Activated naive CD4-positive, alpha-beta T cell treated with anti-CD3 and anti-CD28 coated beads, Interleukin-2, amount 50 U/mL, for 24 hours (primary cell): ENCODE data around the gene GRAP2.
A peak's percentile ranks its signal among the peaks of the same experiment; 100 is the strongest.

Experiments
- H3K27ac Mint-ChIP-seq: one replicate; pipeline ENCODE4 v1.8.0; 2021; ENCODE audit warnings: mild to moderate bottlenecking, mixed read lengths
- H3K27me3 Mint-ChIP-seq: one replicate; pipeline ENCODE4 v1.8.0; 2021; ENCODE audit warnings: mixed read lengths
- H3K36me3 Mint-ChIP-seq: one replicate; pipeline ENCODE4 v1.8.0; 2021; ENCODE audit warnings: mixed read lengths
- H3K4me1 Mint-ChIP-seq: one replicate; pipeline ENCODE4 v1.8.0; 2021; ENCODE audit warnings: mixed read lengths
- H3K4me3 Mint-ChIP-seq: one replicate; pipeline ENCODE4 v1.8.0; 2021; ENCODE audit warnings: mild to moderate bottlenecking, mixed read lengths
- H3K9me3 Mint-ChIP-seq: one replicate; pipeline ENCODE4 v1.8.0; 2021; ENCODE audit warnings: mixed read lengths

Gene GRAP2

DNA sequence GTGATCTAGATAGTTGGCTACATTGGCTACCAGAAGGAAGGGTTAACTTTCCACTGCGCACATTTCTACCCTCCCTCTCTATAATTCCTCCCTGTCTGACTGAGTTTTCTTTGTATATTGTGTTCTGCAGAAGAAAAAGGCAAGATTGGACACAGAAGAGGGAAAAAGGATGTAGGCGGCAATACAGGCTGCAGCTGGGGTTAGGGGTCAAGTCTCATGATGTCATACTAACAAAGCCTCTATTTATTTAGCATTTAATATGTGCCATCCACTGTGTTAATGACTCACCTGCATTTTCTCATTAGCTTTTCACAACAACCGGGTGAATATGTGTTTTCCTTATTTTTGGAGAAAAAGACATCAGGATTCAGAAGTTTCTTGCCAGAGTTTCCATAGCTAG, 95.8 kb downstream of the GRAP2 start:
- no peaks in the 10 kb centered on the region for H3K27me3 Mint-ChIP-seq
- no peak overlapping the region for H3K4me3 Mint-ChIP-seq
- H3K4me1 Mint-ChIP-seq, result peaks cover 12% of the 10 kb centered on the region
- no peaks in the 10 kb centered on the region for H3K9me3 Mint-ChIP-seq
- no peak overlapping the region for H3K27ac Mint-ChIP-seq
- H3K36me3 Mint-ChIP-seq, result no peaks in the 10 kb centered on the region

DNA sequence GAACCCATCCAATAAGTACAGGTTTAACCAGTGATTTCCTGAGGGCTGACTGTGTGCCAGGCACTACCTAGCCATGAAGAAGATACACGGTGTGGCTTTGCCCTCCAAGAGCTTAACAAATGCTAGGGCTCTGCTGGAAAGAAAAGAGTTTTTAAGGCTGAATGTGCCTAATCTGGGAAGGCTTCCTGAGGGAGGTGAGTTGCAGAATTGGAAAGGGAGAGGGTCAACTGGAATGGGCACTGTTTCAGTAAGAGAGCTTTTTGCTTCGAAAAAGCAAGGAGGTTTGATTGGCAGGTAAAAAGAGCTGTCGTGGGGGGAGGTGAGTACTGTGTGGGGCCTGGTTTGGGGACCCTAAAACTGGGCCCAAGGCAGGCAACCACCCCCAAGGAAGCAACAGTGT, 96.5 kb downstream of the GRAP2 start:
- H3K27me3 Mint-ChIP-seq, result no peaks in the 10 kb centered on the region
- H3K4me1 Mint-ChIP-seq, result peaks cover 12% of the 10 kb centered on the region
- H3K9me3 Mint-ChIP-seq, result no peaks in the 10 kb centered on the region
- H3K36me3 Mint-ChIP-seq, result no peaks in the 10 kb centered on the region
- no peak overlapping the region for H3K27ac Mint-ChIP-seq
- H3K4me3 Mint-ChIP-seq, result no peak overlapping the region

DNA sequence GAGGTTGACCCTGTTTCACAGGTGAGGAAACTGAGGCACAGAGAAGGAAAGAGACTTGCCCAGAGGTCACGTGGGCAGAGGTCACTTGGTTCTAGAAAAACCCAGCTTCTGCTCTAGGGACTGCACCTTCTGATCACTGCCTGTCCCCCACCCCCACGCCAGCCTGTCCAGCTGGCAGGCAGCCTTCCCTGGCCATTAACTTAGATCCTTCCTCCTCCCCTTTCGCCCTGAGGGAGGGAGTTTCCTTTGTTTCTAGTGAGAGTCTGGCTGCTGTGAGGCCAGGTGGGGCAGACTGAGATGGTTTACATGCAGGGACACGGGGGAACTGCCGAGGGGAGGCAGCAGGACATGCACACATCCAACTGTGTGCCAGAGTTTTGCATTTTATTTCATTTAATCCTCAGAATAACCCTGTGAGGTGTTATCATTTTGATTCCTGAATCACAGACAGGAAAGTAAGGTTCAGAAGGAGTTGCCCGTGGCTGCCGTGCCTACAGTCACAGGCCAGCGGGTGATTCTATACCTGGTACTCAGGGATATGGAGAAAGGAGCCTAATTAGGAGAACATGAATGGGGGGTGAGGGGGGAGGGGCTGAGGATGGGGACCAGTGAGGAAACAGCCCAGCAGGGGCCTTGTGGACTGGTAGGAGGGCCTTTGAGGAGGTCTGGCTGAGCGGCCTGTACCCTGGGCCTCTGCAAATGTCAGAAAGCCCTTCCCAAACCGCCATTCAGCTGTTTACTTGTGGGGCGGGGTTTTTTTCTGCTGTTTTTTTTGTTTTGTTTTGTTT, 97.2 kb downstream of the GRAP2 start:
- Mint-ChIP-seq H3K36me3 (no peaks in the 10 kb centered on the region), H3K9me3 (no peaks in the 10 kb centered on the region), H3K27me3 (no peaks in the 10 kb centered on the region), H3K4me1 (peaks cover 12% of the 10 kb centered on the region), H3K27ac (no peak overlapping the region), H3K4me3 (no peak overlapping the region)

DNA sequence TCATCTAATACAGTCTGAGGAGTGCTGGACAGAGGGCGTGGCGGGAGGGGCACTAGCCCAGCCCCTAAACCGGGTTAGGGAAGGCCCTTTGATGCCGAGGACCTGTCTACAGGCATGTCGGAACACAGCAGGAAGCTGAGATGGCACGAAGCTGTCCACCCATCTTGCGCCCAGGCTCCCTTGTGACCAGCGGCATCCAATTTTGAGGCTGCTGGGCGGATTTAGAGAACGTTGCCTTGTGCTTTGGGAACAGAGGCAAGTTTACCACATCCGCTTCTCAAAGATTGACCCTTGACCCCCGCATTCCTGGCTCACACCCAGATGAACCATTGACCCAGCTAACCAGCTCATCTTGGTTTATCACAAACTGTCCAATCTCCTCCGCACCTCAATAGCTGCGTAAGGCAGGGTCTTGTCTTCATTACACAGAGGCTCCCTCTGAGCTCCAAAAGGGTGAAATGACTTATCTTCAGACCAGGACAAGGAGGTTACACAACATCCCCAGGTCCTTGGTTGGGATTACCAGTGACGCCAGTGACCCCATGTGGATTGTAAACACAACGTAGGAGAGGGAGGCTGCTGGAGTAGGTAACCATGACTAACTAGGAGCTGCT, 98.4 kb downstream of the GRAP2 start:
- H3K36me3 Mint-ChIP-seq, result no peaks in the 10 kb centered on the region
- peak overlapping the region; percentile 6 for H3K27ac Mint-ChIP-seq

DNA sequence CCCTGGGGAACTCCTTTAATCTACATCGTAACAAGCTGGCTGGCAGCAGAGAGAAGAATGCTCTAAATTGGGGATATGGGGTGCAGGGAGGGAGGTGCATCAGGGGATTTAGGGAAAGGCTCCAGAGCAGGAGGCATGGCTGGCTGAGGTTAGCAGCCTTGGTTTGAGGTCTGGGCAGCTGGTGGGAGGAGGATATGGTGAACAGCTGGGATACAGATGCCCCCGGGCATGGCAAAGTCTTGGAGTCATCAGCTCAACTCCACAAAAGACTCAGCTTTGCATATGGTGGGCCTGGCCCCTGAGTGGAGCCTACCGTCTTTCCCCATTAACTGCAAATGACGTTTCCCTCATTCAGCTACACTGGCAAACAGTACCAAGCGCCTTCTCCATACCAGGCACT, 99.3 kb downstream of the GRAP2 start:
- Mint-ChIP-seq H3K4me3 (no peak overlapping the region), H3K36me3 (no peaks in the 10 kb centered on the region), H3K27me3 (no peaks in the 10 kb centered on the region), H3K27ac (no peak overlapping the region), H3K4me1 (peaks cover 5% of the 10 kb centered on the region), H3K9me3 (no peaks in the 10 kb centered on the region)

More for the DNA sequence above, 98.4 kb downstream of the GRAP2 start:
- H3K4me3 Mint-ChIP-seq, result no peak overlapping the region
- peaks cover 5% of the 10 kb centered on the region for H3K4me1 Mint-ChIP-seq
- H3K9me3 Mint-ChIP-seq, result no peaks in the 10 kb centered on the region
- H3K27me3 Mint-ChIP-seq, result no peaks in the 10 kb centered on the region

DNA sequence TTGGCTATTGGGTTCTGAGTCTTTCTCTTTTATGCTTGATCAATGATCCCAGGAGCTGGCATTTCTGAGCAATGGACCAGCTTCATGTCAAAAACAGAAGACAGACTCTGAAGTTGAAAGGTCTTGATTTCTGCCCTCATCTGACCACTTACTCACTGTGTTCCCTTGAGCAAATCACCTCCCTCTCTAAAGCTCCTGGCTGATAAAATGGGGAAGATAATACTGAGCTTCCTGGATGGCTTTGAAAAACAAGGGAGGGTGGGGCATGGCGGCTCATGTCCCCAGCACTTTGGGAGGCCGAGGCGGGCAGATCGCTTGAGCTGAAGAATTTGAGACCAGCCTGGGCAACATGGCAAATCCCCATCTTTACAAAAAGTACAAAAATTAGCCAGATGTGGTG, 100.2 kb downstream of the GRAP2 start:
- Mint-ChIP-seq H3K27ac (no peak overlapping the region), H3K4me1 (peaks cover 2% of the 10 kb centered on the region), H3K4me3 (no peak overlapping the region), H3K9me3 (no peaks in the 10 kb centered on the region), H3K36me3 (no peaks in the 10 kb centered on the region), H3K27me3 (no peaks in the 10 kb centered on the region)

GRCh38 chr22:40001800-40002577, 101.1 kb downstream of the GRAP2 start:
- Mint-ChIP-seq H3K4me1 (no peaks in the 10 kb centered on the region), H3K9me3 (no peaks in the 10 kb centered on the region), H3K36me3 (no peaks in the 10 kb centered on the region), H3K27ac (no peak overlapping the region), H3K4me3 (no peak overlapping the region), H3K27me3 (no peaks in the 10 kb centered on the region)

DNA sequence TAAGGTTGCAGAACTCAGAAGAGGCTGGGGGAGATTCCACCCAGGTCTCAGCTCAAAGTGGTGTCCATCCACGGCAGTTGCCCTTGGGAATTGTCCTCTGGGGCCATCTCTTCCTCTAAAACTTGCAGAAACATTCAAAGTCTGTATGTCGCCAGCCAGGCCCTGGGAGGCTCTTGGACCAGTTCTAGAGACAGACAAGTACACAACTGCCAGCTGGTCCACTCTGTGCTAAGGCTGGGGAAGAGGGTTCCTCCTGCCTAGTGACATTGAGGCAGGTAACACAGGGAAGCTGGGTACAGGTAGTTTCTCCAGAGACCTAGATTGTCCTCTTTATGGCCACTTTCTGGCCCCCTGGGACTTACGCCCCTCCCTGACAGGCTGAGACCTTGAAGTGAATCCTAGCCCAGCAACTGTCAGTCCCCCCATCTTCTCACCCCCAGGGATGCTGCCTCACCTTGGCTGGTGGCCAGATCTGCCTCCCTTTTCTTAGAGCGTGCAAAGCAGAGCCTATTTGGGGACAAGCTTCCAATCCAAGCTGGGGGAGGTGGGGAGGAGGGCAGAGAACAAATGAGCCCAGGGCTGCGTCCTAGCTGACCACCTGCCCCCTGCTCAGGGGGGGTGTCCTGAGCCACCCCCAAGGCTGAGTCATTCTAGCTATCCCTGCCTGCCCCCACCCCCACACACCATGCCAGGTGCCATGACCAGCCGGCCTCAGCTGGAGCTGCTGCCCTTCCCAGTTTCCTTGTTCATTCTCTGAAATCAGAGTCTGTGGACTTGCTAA, 102.2 kb downstream of the GRAP2 start:
- Mint-ChIP-seq H3K27ac (no peak overlapping the region), H3K4me3 (no peak overlapping the region), H3K4me1 (no peaks in the 10 kb centered on the region), H3K9me3 (no peaks in the 10 kb centered on the region), H3K27me3 (no peaks in the 10 kb centered on the region), H3K36me3 (no peaks in the 10 kb centered on the region)

GRCh38 chr22:40004836-40005235, 104.0 kb downstream of the GRAP2 start:
- H3K27me3 Mint-ChIP-seq, result no peaks in the 10 kb centered on the region

GRCh38 chr22:40006641-40007040, 105.8 kb downstream of the GRAP2 start:
- Mint-ChIP-seq H3K4me3 (no peak overlapping the region), H3K9me3 (no peaks in the 10 kb centered on the region)

More at GRCh38 chr22:40004836-40005235, 104.0 kb downstream of the GRAP2 start:
- H3K9me3 Mint-ChIP-seq, result no peaks in the 10 kb centered on the region
- H3K4me1 Mint-ChIP-seq, result peaks cover 8% of the 10 kb centered on the region
- H3K27ac Mint-ChIP-seq, result no peak overlapping the region
- no peaks in the 10 kb centered on the region for H3K36me3 Mint-ChIP-seq
- H3K4me3 Mint-ChIP-seq, result no peak overlapping the region

GRCh38 chr22:40007853-40008710, 107.2 kb downstream of the GRAP2 start:
- Mint-ChIP-seq H3K27me3 (no peaks in the 10 kb centered on the region), H3K4me3 (no peak overlapping the region), H3K27ac (no peak overlapping the region), H3K4me1 (peaks cover 14% of the 10 kb centered on the region), H3K36me3 (no peaks in the 10 kb centered on the region), H3K9me3 (no peaks in the 10 kb centered on the region)

More at GRCh38 chr22:40006641-40007040, 105.8 kb downstream of the GRAP2 start:
- H3K4me1 Mint-ChIP-seq, result peaks cover 14% of the 10 kb centered on the region
- no peaks in the 10 kb centered on the region for H3K27me3 Mint-ChIP-seq
- H3K27ac Mint-ChIP-seq, result no peak overlapping the region
- no peaks in the 10 kb centered on the region for H3K36me3 Mint-ChIP-seq

GRCh38 chr22:40008726-40009291, 107.9 kb downstream of the GRAP2 start:
- peaks cover 14% of the 10 kb centered on the region for H3K4me1 Mint-ChIP-seq
- no peak overlapping the region for H3K4me3 Mint-ChIP-seq
- H3K27me3 Mint-ChIP-seq, result no peaks in the 10 kb centered on the region
- no peaks in the 10 kb centered on the region for H3K36me3 Mint-ChIP-seq
- H3K27ac Mint-ChIP-seq, result no peak overlapping the region
- no peaks in the 10 kb centered on the region for H3K9me3 Mint-ChIP-seq

- Mint-ChIP-seq H3K4me3 (peak overlapping the region; percentile 72), H3K9me3 (no peaks in the 10 kb centered on the region), H3K27me3 (no peaks in the 10 kb centered on the region), H3K27ac (peak overlapping the region; percentile 55), H3K4me1 (peaks cover 14% of the 10 kb centered on the region), H3K36me3 (no peaks in the 10 kb centered on the region)
Measured at GRCh38 chr22:40009292-40009774, 108.4 kb downstream of the GRAP2 start.

- Mint-ChIP-seq H3K9me3 (no peaks in the 10 kb centered on the region), H3K27me3 (no peaks in the 10 kb centered on the region), H3K4me3 (peak overlapping the region; percentile 72), H3K4me1 (peaks cover 14% of the 10 kb centered on the region), H3K36me3 (no peaks in the 10 kb centered on the region), H3K27ac (peak overlapping the region; percentile 41)
Measured at GRCh38 chr22:40009951-40010671, 109.2 kb downstream of the GRAP2 start.
